SK-N-SH treated with all-trans-retinoic acid at 6 μM for 48 hours (cell line): Measurements from ENCODE around the gene NAPB.

Experiments
- ATAC-seq: fragments of 200-7000 bp; cut with Tn5 transposase; 3 replicates; pipeline ENCODE4 v1.9.1; 2020; ENCODE audit warnings: mild to moderate bottlenecking, moderate library complexity
- ARNTL ChIP-seq: fragments of 450-650 bp; formaldehyde crosslinking; IDR thresholded peaks from 2 replicates; pipeline ENCODE4 v1.5.0; 2020; ENCODE audit warnings: low read depth, mild to moderate bottlenecking, moderate library complexity, borderline replicate concordance
- BACH2 ChIP-seq: fragments of 250-450 bp; sonication (Bioruptor Pico); IDR thresholded peaks from 2 replicates; pipeline ENCODE4 v1.9.0; 2021; ENCODE audit warnings: mild to moderate bottlenecking, borderline replicate concordance
- CREB5 ChIP-seq: fragments of 250-450 bp; sonication (Bioruptor Pico); IDR thresholded peaks from 2 replicates; pipeline ENCODE4 v1.5.1; 2020; ENCODE audit warnings: low read depth, mild to moderate bottlenecking, moderate library complexity
- CSDC2 ChIP-seq: fragments of 250-450 bp; sonication (Bioruptor Pico); IDR thresholded peaks from 2 replicates; pipeline ENCODE4 v1.5.0; 2020; ENCODE audit warnings: mild to moderate bottlenecking, moderate library complexity
- GLIS3 ChIP-seq: fragments of 250-450 bp; sonication (Bioruptor Pico); IDR thresholded peaks from 2 replicates; pipeline ENCODE4 v1.5.0; 2020; ENCODE audit warnings: mild to moderate bottlenecking, moderate library complexity
- OSR1 ChIP-seq: fragments of 250-450 bp; sonication (Bioruptor Pico); IDR thresholded peaks from 2 replicates; pipeline ENCODE4 v1.8.0; 2022; ENCODE audit warnings: moderate library complexity, mild to moderate bottlenecking, inconsistent platforms
- POU6F1 ChIP-seq: fragments of 250-450 bp; sonication (Bioruptor Pico); IDR thresholded peaks from 2 replicates; pipeline ENCODE4 v1.8.0; 2021; ENCODE audit warnings: low read depth, mild to moderate bottlenecking, moderate library complexity, borderline replicate concordance
- PPARA ChIP-seq: fragments of 250-450 bp; sonication (Bioruptor Pico); IDR thresholded peaks from 2 replicates; pipeline ENCODE4 v1.5.0; 2020; ENCODE audit warnings: mild to moderate bottlenecking, borderline replicate concordance
- RARB ChIP-seq: fragments of 250-450 bp; sonication (Bioruptor Pico); IDR thresholded peaks from 2 replicates; pipeline ENCODE4 v1.8.0; 2021; ENCODE audit warnings: mild to moderate bottlenecking, moderate library complexity
- SNAI2 ChIP-seq: fragments of 250-450 bp; sonication (Bioruptor Pico); IDR thresholded peaks from 2 replicates; pipeline ENCODE4 v1.5.0; 2020; ENCODE audit warnings: mild to moderate bottlenecking, moderate library complexity
- TSHZ2 ChIP-seq: fragments of 250-450 bp; sonication (Bioruptor Pico); IDR thresholded peaks from 2 replicates; pipeline ENCODE4 v1.5.0; 2020; ENCODE audit warnings: mild to moderate bottlenecking, moderate library complexity
- ZC3H10 ChIP-seq: fragments of 250-450 bp; sonication (Bioruptor Pico); IDR thresholded peaks from 2 replicates; pipeline ENCODE4 v1.5.1; 2021; ENCODE audit warnings: mild to moderate bottlenecking, moderate library complexity
- ZNF70 ChIP-seq: fragments of 450-650 bp; formaldehyde crosslinking; IDR thresholded peaks from 2 replicates; pipeline ENCODE4 v1.5.0; 2020; ENCODE audit warnings: mild to moderate bottlenecking, moderate library complexity
- ZNF8 ChIP-seq: fragments of 450-650 bp; formaldehyde crosslinking; IDR thresholded peaks from 2 replicates; pipeline ENCODE4 v1.5.0; 2020; ENCODE audit warnings: mild to moderate bottlenecking, moderate library complexity
- TF ChIP-seq, protein P1 (sequence below): fragments of 250-450 bp; sonication (Bioruptor Pico); IDR thresholded peaks from 2 replicates; pipeline ENCODE4 v1.5.1; 2021; ENCODE audit warnings: mild to moderate bottlenecking, moderate library complexity
- TF ChIP-seq, protein P2 (sequence below): fragments of 250-450 bp; sonication (Bioruptor Pico); IDR thresholded peaks from 2 replicates; pipeline ENCODE4 v1.8.0; 2020; ENCODE audit warnings: mild to moderate bottlenecking, moderate library complexity, borderline replicate concordance

The NAPB gene

GRCh38 chr20:23358923-23359593 is 62.2 kb downstream of the NAPB start:
- TF ChIP-seq, protein P1, sequence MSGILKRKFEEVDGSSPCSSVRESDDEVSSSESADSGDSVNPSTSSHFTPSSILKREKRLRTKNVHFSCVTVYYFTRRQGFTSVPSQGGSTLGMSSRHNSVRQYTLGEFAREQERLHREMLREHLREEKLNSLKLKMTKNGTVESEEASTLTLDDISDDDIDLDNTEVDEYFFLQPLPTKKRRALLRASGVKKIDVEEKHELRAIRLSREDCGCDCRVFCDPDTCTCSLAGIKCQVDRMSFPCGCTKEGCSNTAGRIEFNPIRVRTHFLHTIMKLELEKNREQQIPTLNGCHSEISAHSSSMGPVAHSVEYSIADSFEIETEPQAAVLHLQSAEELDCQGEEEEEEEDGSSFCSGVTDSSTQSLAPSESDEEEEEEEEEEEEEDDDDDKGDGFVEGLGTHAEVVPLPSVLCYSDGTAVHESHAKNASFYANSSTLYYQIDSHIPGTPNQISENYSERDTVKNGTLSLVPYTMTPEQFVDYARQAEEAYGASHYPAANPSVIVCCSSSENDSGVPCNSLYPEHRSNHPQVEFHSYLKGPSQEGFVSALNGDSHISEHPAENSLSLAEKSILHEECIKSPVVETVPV (CRISPR knock-in tag) = no peak
- TF ChIP-seq SNAI2 (CRISPR knock-in tag) (no peak), ZC3H10 (CRISPR knock-in tag) (no peak), TSHZ2 (CRISPR knock-in tag) (no peak), CREB5 (CRISPR knock-in tag) (no peak), POU6F1 (CRISPR knock-in tag) (no peak), ARNTL (CRISPR knock-in tag) (no peak), PPARA (CRISPR knock-in tag) (no peak), ZNF8 (CRISPR knock-in tag) (no peak), CSDC2 (CRISPR knock-in tag) (no peak)
- TF ChIP-seq, protein P2, sequence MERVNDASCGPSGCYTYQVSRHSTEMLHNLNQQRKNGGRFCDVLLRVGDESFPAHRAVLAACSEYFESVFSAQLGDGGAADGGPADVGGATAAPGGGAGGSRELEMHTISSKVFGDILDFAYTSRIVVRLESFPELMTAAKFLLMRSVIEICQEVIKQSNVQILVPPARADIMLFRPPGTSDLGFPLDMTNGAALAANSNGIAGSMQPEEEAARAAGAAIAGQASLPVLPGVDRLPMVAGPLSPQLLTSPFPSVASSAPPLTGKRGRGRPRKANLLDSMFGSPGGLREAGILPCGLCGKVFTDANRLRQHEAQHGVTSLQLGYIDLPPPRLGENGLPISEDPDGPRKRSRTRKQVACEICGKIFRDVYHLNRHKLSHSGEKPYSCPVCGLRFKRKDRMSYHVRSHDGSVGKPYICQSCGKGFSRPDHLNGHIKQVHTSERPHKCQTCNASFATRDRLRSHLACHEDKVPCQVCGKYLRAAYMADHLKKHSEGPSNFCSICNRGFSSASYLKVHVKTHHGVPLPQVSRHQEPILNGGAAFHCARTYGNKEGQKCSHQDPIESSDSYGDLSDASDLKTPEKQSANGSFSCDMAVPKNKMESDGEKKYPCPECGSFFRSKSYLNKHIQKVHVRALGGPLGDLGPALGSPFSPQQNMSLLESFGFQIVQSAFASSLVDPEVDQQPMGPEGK (CRISPR knock-in tag) = no peak
- TF ChIP-seq, all 23 proteins: peak for 0
- ATAC-seq = no peak

DNA sequence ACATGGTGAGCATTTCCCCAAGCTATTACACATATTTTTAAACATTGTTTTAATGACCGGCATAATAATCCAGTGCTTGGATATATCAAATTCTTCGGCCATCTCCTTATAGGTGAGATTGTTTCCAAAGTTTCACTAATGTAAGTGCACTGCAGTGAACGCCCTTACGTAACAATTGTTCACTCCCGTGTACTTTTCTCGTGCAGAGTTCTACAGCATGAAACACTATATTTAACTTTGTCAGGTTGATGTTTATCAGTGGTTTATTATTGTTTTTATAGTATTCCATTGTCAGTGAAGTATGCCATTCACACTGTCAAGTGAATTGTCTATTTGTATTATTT is 62.8 kb downstream of the NAPB start:
- TF ChIP-seq ARNTL (CRISPR knock-in tag) = no peak
- no peak for TF ChIP-seq OSR1 (CRISPR knock-in tag)
- no peak for TF ChIP-seq PPARA (CRISPR knock-in tag)
- TF ChIP-seq ZNF70 (CRISPR knock-in tag) = no peak
- TF ChIP-seq GLIS3 (CRISPR knock-in tag) = no peak
- TF ChIP-seq RARB = no peak
- TF ChIP-seq, protein P2 (CRISPR knock-in tag) = no peak
- TF ChIP-seq BACH2 = no peak
- no peak for TF ChIP-seq ZNF8 (CRISPR knock-in tag)
- TF ChIP-seq POU6F1 (CRISPR knock-in tag) = no peak
- TF ChIP-seq CSDC2 (CRISPR knock-in tag) = no peak
- no peak for TF ChIP-seq CREB5 (CRISPR knock-in tag)
- TF ChIP-seq, all 23 proteins: peak for 0
- ATAC-seq = no peak
